ENCODE measurements around the gene GSTP1. TPM values are rescaled to one million over a fixed set of nuclear protein-coding genes. Genes with fewer than 3 reads are reported as not detected.

Gene GSTP1
- total and polyA plus RNA-seq, 2 of the 8 experiments (the other 6 are each of a cell fraction or from before 2014, with no cell fraction given) = 1,454 to 3,329 TPM

DNA sequence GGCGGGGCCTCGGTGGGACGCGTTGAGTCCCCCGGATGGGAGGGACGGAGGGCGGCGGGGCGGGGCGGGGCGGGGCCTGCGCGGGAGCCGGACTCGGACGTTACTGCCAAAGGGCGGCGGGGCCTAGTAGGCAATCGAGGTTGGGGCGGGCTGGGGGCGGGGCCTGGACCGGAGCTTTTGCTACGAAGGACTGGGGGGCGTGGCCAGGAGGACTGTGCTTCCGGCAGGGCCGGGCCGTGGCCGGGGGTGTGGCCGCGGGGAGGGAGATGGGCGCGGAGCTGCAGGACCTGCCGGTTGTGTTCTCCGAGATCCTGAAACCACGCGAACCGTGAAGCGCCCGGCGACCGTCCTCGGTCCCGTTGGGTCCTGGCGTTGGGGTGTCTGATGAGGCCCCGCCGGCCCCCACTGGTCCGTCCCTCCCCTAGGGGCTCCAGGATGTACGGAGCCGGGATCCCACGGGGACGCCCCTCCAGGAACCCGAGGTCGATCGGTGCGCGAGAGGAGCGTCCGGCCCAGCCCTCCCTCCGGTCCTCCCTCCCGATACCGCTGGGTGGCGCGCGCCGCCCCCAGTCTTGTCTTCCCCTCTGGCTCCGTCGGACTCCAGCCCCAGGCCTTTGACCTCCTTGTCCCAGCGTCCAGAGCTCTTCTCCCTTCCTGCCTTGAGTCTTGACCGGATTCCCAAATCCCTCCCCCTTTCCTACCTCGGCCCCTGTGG, 46.8 kb downstream of the GSTP1 start (continued):
- TF ChIP-seq CHD7 (IDR thresholded peaks at IDR 0.05; ENCODE audit: insufficient replicate concordance, low read length) = no peak
- TF ChIP-seq JUND (IDR thresholded peaks at IDR 0.05; ENCODE audit: low read length) = no peak
- no peak for TF ChIP-seq GTF2F1 (IDR thresholded peaks at IDR 0.05; ENCODE audit: borderline replicate concordance, low read depth, low read length)
- no peak for TF ChIP-seq YY1 (IDR thresholded peaks at IDR 0.05; ENCODE audit: low read depth, low read length)
- peak; percentile 66 for TF ChIP-seq ASH2L (IDR thresholded peaks at IDR 0.05; ENCODE audit: low read length)
- TF ChIP-seq EZH2 (IDR thresholded peaks at IDR 0.05; ENCODE audit: low read depth, low read length, severe bottlenecking) = no peak
